ENCODE measurements around the gene DSCAM.

Gene DSCAM

DNA sequence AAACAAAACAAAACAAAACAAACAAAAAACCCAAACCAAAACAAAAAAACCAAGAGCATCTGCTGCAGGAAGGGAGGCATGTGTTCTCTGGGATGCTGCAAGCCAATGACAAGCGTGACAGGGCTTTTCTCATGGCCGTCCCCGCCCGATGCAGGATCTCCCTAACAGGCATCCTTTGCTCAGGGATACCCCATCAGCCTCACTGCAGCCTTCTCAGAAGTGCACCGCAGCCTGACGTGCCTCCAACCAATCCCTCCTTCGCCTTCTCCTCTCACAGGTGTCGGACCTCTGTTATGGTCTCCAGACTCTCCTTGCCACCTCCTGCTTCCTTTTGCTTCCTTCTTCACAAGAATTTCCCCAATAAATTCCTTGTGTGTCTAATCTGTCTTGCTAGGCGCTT lies 832.6 kb downstream of the DSCAM start:
- no peak for TF ChIP-seq EGR1 (IDR thresholded peaks at IDR 0.05)
- TF ChIP-seq, protein P1, sequence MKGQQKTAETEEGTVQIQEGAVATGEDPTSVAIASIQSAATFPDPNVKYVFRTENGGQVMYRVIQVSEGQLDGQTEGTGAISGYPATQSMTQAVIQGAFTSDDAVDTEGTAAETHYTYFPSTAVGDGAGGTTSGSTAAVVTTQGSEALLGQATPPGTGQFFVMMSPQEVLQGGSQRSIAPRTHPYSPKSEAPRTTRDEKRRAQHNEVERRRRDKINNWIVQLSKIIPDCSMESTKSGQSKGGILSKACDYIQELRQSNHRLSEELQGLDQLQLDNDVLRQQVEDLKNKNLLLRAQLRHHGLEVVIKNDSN (IDR thresholded peaks at IDR 0.05) = no peak
- no peak for TF ChIP-seq CREB1 (IDR thresholded peaks at IDR 0.05; ENCODE audit: low read depth)
- no peak for TF ChIP-seq TCF12 (IDR thresholded peaks at IDR 0.05; ENCODE audit: low read depth)
- TF ChIP-seq, protein P2, sequence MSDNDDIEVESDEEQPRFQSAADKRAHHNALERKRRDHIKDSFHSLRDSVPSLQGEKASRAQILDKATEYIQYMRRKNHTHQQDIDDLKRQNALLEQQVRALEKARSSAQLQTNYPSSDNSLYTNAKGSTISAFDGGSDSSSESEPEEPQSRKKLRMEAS (IDR thresholded peaks at IDR 0.05) = no peak
- TF ChIP-seq CEBPB (IDR thresholded peaks at IDR 0.05) = no peak
- no peak for TF ChIP-seq RAD21 (IDR thresholded peaks at IDR 0.05; ENCODE audit: low read depth)
- no peak for TF ChIP-seq NFIC (IDR thresholded peaks at IDR 0.05)

DNA sequence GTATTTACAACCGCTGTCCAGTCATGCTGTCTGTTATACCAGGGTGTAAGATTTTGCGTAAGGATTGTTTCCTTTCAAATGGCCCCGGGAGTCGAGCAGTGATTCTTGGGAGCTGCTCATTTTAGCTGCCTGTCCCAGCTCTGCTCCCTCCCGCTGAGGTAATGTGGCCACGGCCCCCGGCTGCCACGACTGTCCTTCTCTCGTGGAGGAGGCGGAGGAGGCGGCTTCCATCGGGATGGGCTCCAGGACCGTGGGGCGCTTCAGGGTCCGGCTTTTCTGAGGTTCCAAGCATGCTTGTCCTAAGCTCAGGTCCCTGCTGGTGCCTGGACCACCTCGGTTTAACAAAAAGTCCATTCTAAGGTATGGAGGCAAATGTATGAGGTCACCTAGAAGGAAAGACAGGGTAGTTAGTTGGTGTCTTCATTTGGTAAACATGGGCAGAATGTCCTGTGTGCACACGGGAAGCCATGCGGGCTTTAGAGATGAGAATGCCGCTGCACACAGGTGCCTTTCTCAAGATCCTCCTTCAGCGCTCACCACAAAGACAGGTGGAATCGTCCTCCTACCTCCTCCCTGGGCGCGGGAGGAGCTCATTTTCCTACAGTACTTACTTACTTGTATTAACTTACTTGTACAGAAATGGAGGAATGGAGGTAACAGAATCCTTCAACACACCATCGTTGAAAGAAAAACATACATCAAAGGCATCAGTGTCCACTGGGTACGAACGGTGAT lies 833.8 kb downstream of the DSCAM start:
- TF ChIP-seq TAF1 (IDR thresholded peaks at IDR 0.05; ENCODE audit: low read depth) = no peak

DNA sequence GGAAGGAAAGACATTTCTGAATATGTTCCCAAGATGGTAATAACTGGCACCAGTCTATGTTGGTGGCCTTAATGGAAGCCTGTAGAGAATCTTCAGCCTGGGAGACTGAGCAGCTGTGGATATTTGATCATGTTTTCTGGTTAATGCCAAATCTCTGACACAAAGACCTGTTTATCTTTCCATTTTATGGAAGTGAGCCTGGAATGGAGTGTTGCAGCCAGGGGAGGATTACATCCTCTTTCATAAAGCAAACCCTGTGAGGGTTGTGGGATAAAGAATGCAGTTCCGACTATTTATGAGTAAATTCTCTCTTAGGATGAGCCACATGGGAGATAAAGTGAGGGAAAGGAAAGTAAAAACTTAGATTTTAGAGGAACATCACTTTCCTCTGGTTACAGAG lies 835.6 kb downstream of the DSCAM start:
- TF ChIP-seq CREB1 (IDR thresholded peaks at IDR 0.05; ENCODE audit: low read depth) (no peak), RAD21 (IDR thresholded peaks at IDR 0.05; ENCODE audit: low read depth) (no peak), EGR1 (IDR thresholded peaks at IDR 0.05) (no peak), EP300 (IDR thresholded peaks at IDR 0.05; ENCODE audit: borderline replicate concordance) (no peak), YY1 (IDR thresholded peaks at IDR 0.05; ENCODE audit: low read depth) (no peak), TCF12 (IDR thresholded peaks at IDR 0.05; ENCODE audit: low read depth) (no peak), FOXM1 (IDR thresholded peaks at IDR 0.05; ENCODE audit: borderline replicate concordance, low read depth) (no peak), NFIC (IDR thresholded peaks at IDR 0.05) (no peak)

DNA sequence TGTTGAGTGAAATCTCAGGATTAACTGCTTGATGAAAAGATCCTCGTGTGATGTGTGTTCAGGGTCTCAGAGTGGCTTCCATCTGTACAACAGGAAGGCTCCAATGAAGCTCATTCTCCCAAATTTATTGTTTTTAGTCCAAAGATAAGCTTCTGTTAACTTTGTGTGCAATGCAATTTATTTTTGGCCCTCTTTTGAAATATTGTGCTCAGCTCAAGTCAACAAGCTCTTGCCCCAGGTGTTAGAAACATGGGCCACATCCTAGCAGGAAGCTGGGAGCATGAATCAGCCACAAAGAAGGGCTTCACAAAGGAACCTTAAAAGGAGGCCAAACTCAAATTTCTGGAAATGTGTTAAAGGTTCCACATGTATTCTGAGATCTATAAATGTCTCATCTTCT lies 844.0 kb downstream of the DSCAM start:
- TF ChIP-seq, protein P2 (IDR thresholded peaks at IDR 0.05) = no peak
- TF ChIP-seq RAD21 (IDR thresholded peaks at IDR 0.05; ENCODE audit: low read depth) (no peak), YY1 (IDR thresholded peaks at IDR 0.05; ENCODE audit: low read depth) (no peak), NFIC (IDR thresholded peaks at IDR 0.05) (no peak), EGR1 (IDR thresholded peaks at IDR 0.05) (no peak), TAF1 (IDR thresholded peaks at IDR 0.05; ENCODE audit: low read depth) (no peak), TEAD4 (IDR thresholded peaks at IDR 0.05) (no peak), ZBTB7A (IDR thresholded peaks at IDR 0.05; ENCODE audit: low read depth) (no peak), CEBPB (IDR thresholded peaks at IDR 0.05) (no peak), CREB1 (IDR thresholded peaks at IDR 0.05; ENCODE audit: low read depth) (no peak), TCF12 (IDR thresholded peaks at IDR 0.05; ENCODE audit: low read depth) (no peak), EP300 (IDR thresholded peaks at IDR 0.05; ENCODE audit: borderline replicate concordance) (no peak), FOXM1 (IDR thresholded peaks at IDR 0.05; ENCODE audit: borderline replicate concordance, low read depth) (no peak)
- TF ChIP-seq, protein P3, sequence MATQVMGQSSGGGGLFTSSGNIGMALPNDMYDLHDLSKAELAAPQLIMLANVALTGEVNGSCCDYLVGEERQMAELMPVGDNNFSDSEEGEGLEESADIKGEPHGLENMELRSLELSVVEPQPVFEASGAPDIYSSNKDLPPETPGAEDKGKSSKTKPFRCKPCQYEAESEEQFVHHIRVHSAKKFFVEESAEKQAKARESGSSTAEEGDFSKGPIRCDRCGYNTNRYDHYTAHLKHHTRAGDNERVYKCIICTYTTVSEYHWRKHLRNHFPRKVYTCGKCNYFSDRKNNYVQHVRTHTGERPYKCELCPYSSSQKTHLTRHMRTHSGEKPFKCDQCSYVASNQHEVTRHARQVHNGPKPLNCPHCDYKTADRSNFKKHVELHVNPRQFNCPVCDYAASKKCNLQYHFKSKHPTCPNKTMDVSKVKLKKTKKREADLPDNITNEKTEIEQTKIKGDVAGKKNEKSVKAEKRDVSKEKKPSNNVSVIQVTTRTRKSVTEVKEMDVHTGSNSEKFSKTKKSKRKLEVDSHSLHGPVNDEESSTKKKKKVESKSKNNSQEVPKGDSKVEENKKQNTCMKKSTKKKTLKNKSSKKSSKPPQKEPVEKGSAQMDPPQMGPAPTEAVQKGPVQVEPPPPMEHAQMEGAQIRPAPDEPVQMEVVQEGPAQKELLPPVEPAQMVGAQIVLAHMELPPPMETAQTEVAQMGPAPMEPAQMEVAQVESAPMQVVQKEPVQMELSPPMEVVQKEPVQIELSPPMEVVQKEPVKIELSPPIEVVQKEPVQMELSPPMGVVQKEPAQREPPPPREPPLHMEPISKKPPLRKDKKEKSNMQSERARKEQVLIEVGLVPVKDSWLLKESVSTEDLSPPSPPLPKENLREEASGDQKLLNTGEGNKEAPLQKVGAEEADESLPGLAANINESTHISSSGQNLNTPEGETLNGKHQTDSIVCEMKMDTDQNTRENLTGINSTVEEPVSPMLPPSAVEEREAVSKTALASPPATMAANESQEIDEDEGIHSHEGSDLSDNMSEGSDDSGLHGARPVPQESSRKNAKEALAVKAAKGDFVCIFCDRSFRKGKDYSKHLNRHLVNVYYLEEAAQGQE (IDR thresholded peaks at IDR 0.05; ENCODE audit: low read depth) = no peak
- TF ChIP-seq, protein P1 (IDR thresholded peaks at IDR 0.05) = no peak

DNA sequence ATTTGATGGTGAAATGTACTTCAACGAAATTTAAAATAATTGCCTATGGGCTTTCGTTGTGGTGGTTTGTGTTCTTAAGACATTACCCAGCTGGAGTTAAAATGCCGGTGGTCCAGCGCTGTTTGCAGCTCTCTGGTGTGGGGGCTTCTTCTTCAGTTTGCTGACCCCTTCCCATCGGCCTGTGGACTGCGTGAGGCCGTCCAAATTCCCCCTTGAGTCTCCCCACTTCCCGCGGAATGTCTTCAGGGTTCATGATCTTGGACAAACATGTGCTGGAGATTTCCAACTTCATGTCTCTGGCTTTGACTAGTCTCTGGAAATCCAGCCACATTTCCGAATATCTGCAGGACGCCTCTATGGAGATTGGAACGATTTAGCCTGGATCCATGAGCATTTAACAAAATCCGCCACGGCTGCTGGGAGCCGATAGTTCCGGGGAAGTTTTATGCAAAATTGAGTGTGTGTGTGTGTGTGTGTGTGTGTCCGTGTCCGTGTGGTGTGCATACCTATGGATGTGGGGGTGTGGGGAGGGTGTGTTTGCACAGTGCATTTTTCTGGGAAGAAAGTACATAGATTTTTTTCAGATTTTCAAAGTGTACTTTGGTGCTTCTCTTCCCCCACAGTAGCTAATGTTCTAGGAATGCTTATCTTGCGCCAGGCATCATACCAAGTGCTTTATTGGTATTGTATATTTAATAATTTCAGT lies 862.5 kb downstream of the DSCAM start:
- no peak for TF ChIP-seq TAF1 (IDR thresholded peaks at IDR 0.05; ENCODE audit: low read depth)
- no peak for TF ChIP-seq EP300 (IDR thresholded peaks at IDR 0.05; ENCODE audit: borderline replicate concordance)
- no peak for TF ChIP-seq NFIC (IDR thresholded peaks at IDR 0.05)
- no peak for TF ChIP-seq CREB1 (IDR thresholded peaks at IDR 0.05; ENCODE audit: low read depth)
- TF ChIP-seq, protein P1 (IDR thresholded peaks at IDR 0.05) = no peak
- no peak for TF ChIP-seq CEBPB (IDR thresholded peaks at IDR 0.05)
- TF ChIP-seq FOXM1 (IDR thresholded peaks at IDR 0.05; ENCODE audit: borderline replicate concordance, low read depth) = no peak
- TF ChIP-seq RAD21 (IDR thresholded peaks at IDR 0.05; ENCODE audit: low read depth) = no peak
- TF ChIP-seq YY1 (IDR thresholded peaks at IDR 0.05; ENCODE audit: low read depth) = no peak
- TF ChIP-seq TEAD4 (IDR thresholded peaks at IDR 0.05) = no peak
- no peak for TF ChIP-seq EGR1 (IDR thresholded peaks at IDR 0.05)
- TF ChIP-seq, protein P3 (IDR thresholded peaks at IDR 0.05; ENCODE audit: low read depth) = no peak
- TF ChIP-seq, protein P2 (IDR thresholded peaks at IDR 0.05) = no peak

All from Ishikawa (cell line).